ENCODE results near the gene HPSE2.
A peak's percentile ranks its signal among the peaks of the same experiment; 100 is the strongest.
"Not testable (repeated sequence)": the region's sequence is repeated elsewhere in the genome, so short reads cannot be mapped to it uniquely, and the experiment has no call there.

Gene HPSE2

GRCh38 chr10:99235658-99236626 lies at the start of gene HPSE2:
Gene HPSE2, minus strand, starts transcription at chr10:99235852.
- DNase-seq, result no peak

- no peak for DNase-seq
Measured at GRCh38 chr10:99280472-99280871, 44.8 kb upstream of the HPSE2 start.

GRCh38 chr10:99279626-99280111 lies 44.0 kb upstream of the HPSE2 start:
- DNase-seq, result no peak

GRCh38 chr10:99276848-99277486 lies 41.3 kb upstream of the HPSE2 start:
- no peak for DNase-seq

- DNase-seq, result no peak
Measured at GRCh38 chr10:99266383-99266782, 30.7 kb upstream of the HPSE2 start.

GRCh38 chr10:99248824-99249223 lies 13.2 kb upstream of the HPSE2 start:
- no peak for DNase-seq

GRCh38 chr10:99247893-99248292 lies 12.2 kb upstream of the HPSE2 start:
- DNase-seq, result not testable (repeated sequence)

GRCh38 chr10:99236627-99237309 lies 1.1 kb upstream of the HPSE2 start:
- no peak for DNase-seq

- no peak for DNase-seq
Measured at GRCh38 chr10:99234791-99235657, 628 bp downstream of the HPSE2 start.

- DNase-seq, result no peak
Measured at GRCh38 chr10:99234041-99234790, 1.4 kb downstream of the HPSE2 start.

GRCh38 chr10:99233689-99234037 lies 2.0 kb downstream of the HPSE2 start:
- no peak for DNase-seq

GRCh38 chr10:99233000-99233688 lies 2.5 kb downstream of the HPSE2 start:
- DNase-seq, result no peak

- no peak for DNase-seq
Measured at GRCh38 chr10:99232360-99232999, 3.2 kb downstream of the HPSE2 start.

GRCh38 chr10:99224766-99225165 lies 10.9 kb downstream of the HPSE2 start:
- no peak for DNase-seq

GRCh38 chr10:99207340-99207739 lies 28.3 kb downstream of the HPSE2 start:
- DNase-seq, result no peak

GRCh38 chr10:99203310-99203709 lies 32.3 kb downstream of the HPSE2 start:
- DNase-seq, result no peak

- DNase-seq, result no peak
Measured at GRCh38 chr10:99172950-99173349, 62.7 kb downstream of the HPSE2 start.

- DNase-seq, result peak; percentile 12
Measured at GRCh38 chr10:99172128-99172738, 63.4 kb downstream of the HPSE2 start.

GRCh38 chr10:99170116-99170675 lies 65.5 kb downstream of the HPSE2 start:
- no peak for DNase-seq

- no peak for DNase-seq
Measured at GRCh38 chr10:99161165-99161564, 74.5 kb downstream of the HPSE2 start.

All from kidney glomerular epithelial cell (primary cell).